T-helper 22 cell (primary cell): ENCODE measurements around the gene ENKUR.
"Not testable (repeated sequence)": the region's sequence is repeated elsewhere in the genome, so short reads cannot be mapped to it uniquely, and the experiment has no call there.

Source experiments
- DNase-seq: peaks from one replicate; pipeline ENCODE4 v3.0.0-alpha.2; 2020; ENCODE audit warnings: low read depth

ENKUR gene

GRCh38 chr10:24973163-24973562 lies 42.8 kb downstream of the ENKUR start:
- DNase-seq, result no peak

GRCh38 chr10:24971374-24971773 lies 44.6 kb downstream of the ENKUR start:
- DNase-seq, result no peak

DNA sequence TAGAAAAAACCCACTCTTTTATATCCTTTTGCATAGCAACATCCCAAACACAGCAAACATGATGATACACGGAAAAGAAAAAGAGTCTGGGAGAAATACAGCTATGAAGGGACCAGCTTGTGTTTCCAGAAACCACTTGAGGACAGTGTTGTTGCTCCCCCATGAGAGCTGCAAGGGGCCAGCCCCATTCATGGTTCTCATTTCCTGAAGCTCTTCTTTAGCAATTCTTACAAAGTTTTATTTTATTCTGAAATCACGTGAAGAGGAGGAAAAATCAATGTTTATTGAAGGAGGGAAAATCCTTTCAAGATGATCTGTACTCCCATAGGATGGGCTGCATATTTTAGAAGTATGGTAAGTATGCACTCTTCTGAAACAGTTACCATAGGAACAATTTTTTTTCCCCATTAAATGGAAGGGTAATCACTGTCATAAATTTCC lies 46.1 kb downstream of the ENKUR start:
- DNase-seq, result no peak

- DNase-seq, result not testable (repeated sequence)
These were observed 47.0 kb downstream of the ENKUR start for GRCh38 chr10:24968951-24969350.

DNA sequence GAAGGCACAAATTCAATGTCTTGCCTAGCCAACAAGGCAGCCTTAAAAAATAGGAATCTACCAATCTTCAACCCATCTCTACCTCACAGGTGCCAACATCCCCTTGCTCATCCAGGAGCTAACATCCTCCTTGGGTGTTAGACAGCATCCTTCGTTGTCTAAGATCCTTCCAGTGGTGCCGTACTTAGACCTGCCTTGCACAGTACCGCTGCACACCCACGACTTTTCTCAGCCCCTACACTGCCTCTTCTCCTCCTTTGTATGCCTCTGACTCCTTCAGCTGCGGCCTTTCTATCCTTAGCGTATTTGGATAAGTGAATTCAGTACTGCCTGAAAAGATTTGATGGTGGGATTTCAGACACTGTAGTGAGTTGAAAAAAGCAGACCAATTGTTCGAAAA lies 47.6 kb downstream of the ENKUR start:
- no peak for DNase-seq

- no peak for DNase-seq
These were observed 48.9 kb downstream of the ENKUR start for GRCh38 chr10:24966962-24967481.

DNA sequence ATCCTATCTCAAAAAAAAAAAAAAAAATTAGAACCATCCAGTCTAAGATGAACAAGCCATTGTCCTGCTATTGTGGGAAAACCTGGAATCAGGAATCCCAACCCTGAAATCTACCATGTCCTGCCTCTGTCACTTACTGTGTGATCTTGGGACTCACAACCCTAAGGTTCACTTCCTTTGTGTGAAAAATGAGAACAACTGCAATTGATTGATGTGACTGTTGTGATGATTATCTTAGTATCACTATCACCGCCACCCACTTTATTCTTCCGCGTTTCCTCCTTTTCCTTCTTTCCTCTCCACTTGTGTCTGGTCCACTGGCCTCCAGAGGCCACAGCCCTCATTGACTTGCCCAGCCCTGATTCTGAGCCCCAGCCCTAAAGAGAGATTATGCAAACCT lies 50.9 kb downstream of the ENKUR start:
- DNase-seq, result no peak

GRCh38 chr10:24963521-24964041 lies 52.4 kb downstream of the ENKUR start:
- DNase-seq, result no peak

DNA sequence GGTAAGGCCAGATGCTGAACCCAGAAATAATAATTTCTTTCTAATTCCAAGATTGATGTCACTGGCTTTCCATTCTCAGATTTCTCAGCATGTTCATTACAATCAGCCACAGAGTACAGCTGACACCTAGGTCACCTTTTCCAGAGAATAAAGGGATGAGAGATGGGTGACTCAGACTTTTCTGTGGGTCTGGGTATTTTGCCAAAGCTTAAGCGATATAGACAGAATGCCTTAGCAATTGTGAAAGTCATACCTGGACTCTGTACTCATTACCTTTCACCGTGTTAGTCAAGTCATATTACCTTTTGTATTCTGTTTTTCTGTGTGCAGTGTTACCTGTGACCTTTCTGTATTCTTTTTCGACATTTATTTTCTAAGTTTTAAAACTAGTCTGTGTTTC lies 53.0 kb downstream of the ENKUR start:
- DNase-seq, result no peak

- DNase-seq, result no peak
These were observed 54.4 kb downstream of the ENKUR start for GRCh38 chr10:24961582-24961981.

GRCh38 chr10:24959382-24959730 lies 56.6 kb downstream of the ENKUR start:
- no peak for DNase-seq

DNA sequence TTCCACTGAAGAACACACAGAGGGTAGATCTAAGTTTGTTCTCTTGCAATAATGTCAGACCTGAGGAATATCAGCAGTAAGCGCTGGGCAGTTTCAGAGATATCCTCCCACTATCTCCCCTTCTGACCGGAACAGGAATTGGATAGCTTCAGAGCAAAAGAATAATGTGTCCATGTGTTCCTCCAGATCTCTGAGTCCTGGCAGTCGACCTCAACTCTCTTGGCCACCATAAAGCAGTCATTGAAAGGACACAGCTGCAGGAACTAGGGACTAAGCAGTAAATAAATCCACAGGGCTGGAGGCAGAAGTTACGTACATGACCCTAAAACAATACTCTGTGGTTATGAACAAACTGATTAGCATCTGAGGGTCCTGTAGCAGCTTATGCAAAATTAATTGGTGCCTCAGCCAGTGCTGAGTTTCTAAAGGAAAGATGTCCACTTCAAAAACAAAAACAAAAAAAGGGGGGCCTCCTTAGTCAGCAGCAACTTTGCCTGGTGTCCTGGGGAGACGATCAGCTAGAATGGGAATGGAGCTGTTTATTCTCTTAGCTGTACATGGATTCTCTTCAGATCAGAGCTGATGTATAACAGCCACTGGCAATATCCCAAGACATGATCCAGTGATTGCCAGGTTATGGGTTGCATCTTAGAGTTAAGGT lies 57.1 kb downstream of the ENKUR start:
- DNase-seq, result no peak

GRCh38 chr10:24958091-24958720 lies 57.8 kb downstream of the ENKUR start:
- DNase-seq, result no peak

- DNase-seq, result not testable (repeated sequence)
These were observed 58.3 kb downstream of the ENKUR start for GRCh38 chr10:24957624-24958051.

- no peak for DNase-seq
These were observed 62.3 kb downstream of the ENKUR start for GRCh38 chr10:24953675-24954074.

DNA sequence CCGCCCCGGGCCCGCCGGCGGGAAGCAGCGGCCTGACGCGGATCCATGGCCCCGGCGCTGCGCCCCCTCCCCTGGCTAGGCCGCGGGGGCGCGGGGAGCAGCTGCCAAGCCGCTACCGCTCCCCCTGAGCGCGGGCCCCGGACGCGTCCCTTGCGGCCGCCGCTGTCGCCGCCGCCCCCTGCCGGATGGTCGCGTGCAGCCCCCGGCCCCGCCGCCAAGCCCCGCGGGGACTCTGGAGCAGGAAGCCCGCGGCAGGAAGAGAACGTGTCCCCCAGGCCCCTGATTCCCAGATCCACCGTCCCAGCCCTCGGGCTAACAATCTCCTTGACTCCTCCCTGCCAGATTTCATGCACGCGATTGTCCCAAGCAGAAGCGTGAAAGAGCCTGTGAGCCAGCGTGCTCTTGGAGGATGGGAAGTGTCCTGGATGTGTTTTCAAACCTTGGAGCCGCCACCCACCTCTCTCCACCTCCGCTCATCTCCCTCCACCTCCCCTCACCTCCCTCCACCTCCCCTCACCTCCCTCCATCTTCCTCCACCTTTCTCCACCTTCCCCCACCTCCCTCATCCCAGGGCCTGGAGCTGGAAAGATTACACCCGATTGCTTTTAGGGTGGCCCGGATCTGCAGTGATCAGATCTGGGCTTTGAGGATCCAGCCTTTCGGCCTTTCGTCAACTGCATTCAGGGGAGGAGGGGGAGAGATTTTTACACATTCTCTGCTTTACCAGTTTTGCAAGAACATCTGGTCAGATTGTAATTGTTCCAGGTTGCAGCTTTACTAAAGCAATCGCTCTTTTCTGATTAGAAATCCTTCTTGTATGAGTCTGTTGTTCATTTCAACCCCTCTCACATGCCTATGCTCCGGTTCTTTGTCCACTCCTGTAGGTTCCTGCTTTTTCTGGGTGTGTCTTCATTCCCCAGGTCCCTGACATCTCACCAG lies 63.0 kb downstream of the ENKUR start:
- DNase-seq, result peak; percentile 13

- DNase-seq, result peak; percentile 4
These were observed 63.7 kb downstream of the ENKUR start, which contains the start of gene PRTFDC1 for GRCh38 chr10:24952143-24952706. Gene PRTFDC1 (minus strand): TSS chr10:24952606. CDS start chr10:24952575, 31 bp downstream.

- no peak for DNase-seq
These were observed 64.5 kb downstream of the ENKUR start for GRCh38 chr10:24951201-24952142.

DNA sequence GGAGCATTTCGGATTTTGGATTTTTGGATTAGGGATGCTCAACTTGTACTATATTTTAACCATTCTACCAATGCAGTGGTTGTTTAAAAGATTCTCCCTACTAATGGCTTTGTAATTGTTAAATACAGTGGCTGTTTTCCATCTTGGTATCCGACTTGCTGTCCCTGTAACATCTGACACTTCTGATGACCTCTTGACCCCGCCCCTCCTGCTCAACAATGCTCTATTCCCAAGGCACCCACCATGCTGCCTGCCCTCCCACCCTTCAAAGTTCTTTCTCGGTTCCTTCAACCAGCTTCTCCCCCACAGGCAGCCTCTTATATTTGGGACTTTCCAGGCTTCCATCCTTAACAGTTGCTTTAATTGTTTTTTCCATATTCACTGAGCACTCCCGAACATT lies 65.5 kb downstream of the ENKUR start:
- no peak for DNase-seq

GRCh38 chr10:24949616-24950015 lies 66.3 kb downstream of the ENKUR start:
- DNase-seq, result no peak
